ENCODE measurements around the gene SORCS3.

SORCS3 gene

GRCh38 chr10:105268961-105269360 lies 627.9 kb downstream of the SORCS3 start:
- TF ChIP-seq CTCF (IDR thresholded peaks at IDR 0.05; ENCODE audit: low read length, missing control alignments), result no peak
- DNase-seq (ENCODE audit: low read depth), result no peak
- no peak overlapping the region for H3K4me3 ChIP-seq (replicated peaks; ENCODE audit: low read depth, low read length)

GRCh38 chr10:105269689-105270088 lies 628.6 kb downstream of the SORCS3 start:
- H3K4me3 ChIP-seq (replicated peaks; ENCODE audit: low read depth, low read length), result no peak overlapping the region
- no peak for TF ChIP-seq CTCF (IDR thresholded peaks at IDR 0.05; ENCODE audit: low read length, missing control alignments)
- no peak for DNase-seq (ENCODE audit: low read depth)

- no peak overlapping the region for H3K4me3 ChIP-seq (replicated peaks; ENCODE audit: low read depth, low read length)
- TF ChIP-seq CTCF (IDR thresholded peaks at IDR 0.05; ENCODE audit: low read length, missing control alignments), result no peak
- no peak for DNase-seq (ENCODE audit: low read depth)
Measured at GRCh38 chr10:105274556-105275070, 633.5 kb downstream of the SORCS3 start.

GRCh38 chr10:105278439-105278838 lies 637.3 kb downstream of the SORCS3 start:
- DNase-seq (ENCODE audit: low read depth), result no peak
- no peak overlapping the region for H3K4me3 ChIP-seq (replicated peaks; ENCODE audit: low read depth, low read length)
- TF ChIP-seq CTCF (IDR thresholded peaks at IDR 0.05; ENCODE audit: low read length, missing control alignments), result no peak

GRCh38 chr10:105279101-105279500 lies 638.0 kb downstream of the SORCS3 start:
- H3K4me3 ChIP-seq (replicated peaks; ENCODE audit: low read depth, low read length), result no peak overlapping the region
- TF ChIP-seq CTCF (IDR thresholded peaks at IDR 0.05; ENCODE audit: low read length, missing control alignments), result no peak
- no peak for DNase-seq (ENCODE audit: low read depth)

GRCh38 chr10:105280895-105281294 lies 639.8 kb downstream of the SORCS3 start:
- H3K4me3 ChIP-seq (replicated peaks; ENCODE audit: low read depth, low read length), result no peak overlapping the region
- DNase-seq (ENCODE audit: low read depth), result no peak
- no peak for TF ChIP-seq CTCF (IDR thresholded peaks at IDR 0.05; ENCODE audit: low read length, missing control alignments)

GRCh38 chr10:105284476-105285215 lies 643.6 kb downstream of the SORCS3 start:
- H3K4me3 ChIP-seq (replicated peaks; ENCODE audit: low read depth, low read length), result no peak overlapping the region
- TF ChIP-seq CTCF (IDR thresholded peaks at IDR 0.05; ENCODE audit: low read length, missing control alignments), result no peak
- DNase-seq (ENCODE audit: low read depth), result no peak
